ENCODE data around the gene GOLGA8S.
"Not testable (repeated sequence)": the region's sequence is repeated elsewhere in the genome, so short reads cannot be mapped to it uniquely, and the experiment has no call there.

Gene GOLGA8S

DNA sequence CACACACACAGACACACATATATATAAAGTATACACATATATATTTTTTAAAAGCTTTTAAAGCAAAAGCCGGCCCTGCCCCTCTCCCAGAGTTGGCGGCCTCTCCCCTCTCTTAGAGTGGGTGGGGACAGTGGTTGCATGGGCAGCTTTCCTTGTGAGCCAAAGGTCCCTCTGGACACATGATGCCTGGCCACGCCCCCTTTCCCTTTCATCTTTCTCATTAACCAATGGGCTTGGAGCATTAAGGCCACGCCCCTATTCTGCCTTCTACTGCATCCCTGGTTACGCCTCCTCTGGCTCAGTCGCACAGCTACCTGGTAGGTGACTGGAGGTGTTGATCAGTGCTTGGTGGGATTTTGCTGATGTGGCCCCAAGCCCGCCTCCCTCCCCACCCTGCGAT lies at the start of gene GOLGA8S:
Gene GOLGA8S (plus strand): TSS at position 301 of the 400 bp plus-strand sequence. CDS start 62 bp downstream, at position 363.
- H3K27me3 ChIP-seq (replicated peaks; ENCODE audit: control insufficient read depth, insufficient read depth, low read length) = not testable (repeated sequence)

DNA sequence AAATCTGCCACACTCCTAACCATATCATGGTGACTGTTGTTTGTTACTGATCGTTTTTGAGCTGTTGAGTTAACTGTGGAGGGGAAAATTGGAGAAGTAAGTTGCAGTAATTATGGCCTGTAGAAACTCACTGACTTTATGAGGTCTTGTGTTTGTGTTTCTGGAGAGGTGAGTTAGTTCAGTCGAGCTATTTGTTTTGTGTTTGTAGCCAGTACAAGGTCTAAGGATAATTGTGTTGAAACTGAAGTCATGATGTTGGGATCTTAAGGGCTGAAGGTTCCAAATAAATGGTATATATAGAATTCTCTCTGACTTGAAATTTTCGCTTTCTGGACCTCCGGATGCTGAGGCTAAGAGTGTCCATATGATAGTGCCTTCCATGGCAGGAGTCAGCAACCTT lies 49.7 kb upstream of the GOLGA8S start:
- H3K27me3 ChIP-seq (replicated peaks; ENCODE audit: control insufficient read depth, insufficient read depth, low read length); H3K36me3 ChIP-seq (ENCODE audit: control insufficient read depth, insufficient read depth, low read length); H3K4me3 ChIP-seq (replicated peaks; ENCODE audit: low read depth, low read length); DNase-seq (ENCODE audit: extremely low read depth, insufficient read length): not testable (repeated sequence)

More for the DNA sequence above, at the start of gene GOLGA8S:
- DNase-seq (ENCODE audit: extremely low read depth, insufficient read length); H3K36me3 ChIP-seq (ENCODE audit: control insufficient read depth, insufficient read depth, low read length); H3K4me3 ChIP-seq (replicated peaks; ENCODE audit: low read depth, low read length): not testable (repeated sequence)

DNA sequence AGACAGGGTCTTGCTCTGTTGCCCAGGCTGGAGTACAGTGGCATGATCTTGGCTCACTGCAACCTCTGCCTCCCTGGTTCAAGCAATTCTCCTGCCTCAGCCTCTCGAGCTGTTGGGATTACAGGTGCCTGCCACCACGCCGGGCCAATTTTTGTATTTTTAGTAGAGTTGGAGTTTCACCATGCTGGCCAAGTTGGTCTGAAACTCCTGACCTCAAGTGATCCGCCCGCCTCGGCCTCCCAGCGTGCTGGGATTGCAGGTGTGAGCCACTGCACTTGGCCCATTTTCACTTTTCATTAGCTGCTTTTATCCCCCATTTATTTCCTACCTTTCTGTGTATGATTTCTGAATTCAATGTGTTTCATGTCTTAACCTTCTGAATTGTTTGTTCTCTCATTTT lies 48.6 kb upstream of the GOLGA8S start:
- H3K27me3 ChIP-seq (replicated peaks; ENCODE audit: control insufficient read depth, insufficient read depth, low read length); H3K4me3 ChIP-seq (replicated peaks; ENCODE audit: low read depth, low read length); H3K36me3 ChIP-seq (ENCODE audit: control insufficient read depth, insufficient read depth, low read length); DNase-seq (ENCODE audit: extremely low read depth, insufficient read length): not testable (repeated sequence)

DNA sequence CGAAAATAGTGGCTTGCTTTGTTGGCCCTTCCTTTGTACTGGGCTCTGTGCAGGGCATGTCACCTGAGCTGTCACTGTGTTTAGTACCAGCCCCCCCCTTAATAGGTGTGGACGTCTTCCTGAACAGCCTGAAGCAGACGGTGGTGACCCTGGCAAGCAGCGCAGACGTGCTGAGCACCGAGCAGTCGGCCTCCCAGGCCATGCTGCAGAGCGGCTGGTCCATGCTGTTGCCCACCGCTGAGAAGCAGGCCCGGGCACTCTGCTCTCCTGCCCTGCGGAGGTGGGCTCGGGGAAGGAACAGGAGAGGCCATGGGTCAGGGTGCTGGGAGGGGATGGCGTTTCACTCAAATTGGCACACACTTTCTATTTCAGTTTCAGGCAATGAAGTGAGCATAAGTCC lies 43.3 kb upstream of the GOLGA8S start:
- H3K4me3 ChIP-seq (replicated peaks; ENCODE audit: low read depth, low read length); DNase-seq (ENCODE audit: extremely low read depth, insufficient read length); H3K27me3 ChIP-seq (replicated peaks; ENCODE audit: control insufficient read depth, insufficient read depth, low read length); H3K36me3 ChIP-seq (ENCODE audit: control insufficient read depth, insufficient read depth, low read length): not testable (repeated sequence)

GRCh38 chr15:23334096-23334495 lies 20.5 kb upstream of the GOLGA8S start, which contains the start of gene GOLGA6L26:
GOLGA6L26 (minus strand) TSS chr15:23334196; CDS start chr15:23334135, 61 bp downstream.
- DNase-seq (ENCODE audit: extremely low read depth, insufficient read length); H3K4me3 ChIP-seq (replicated peaks; ENCODE audit: low read depth, low read length); H3K27me3 ChIP-seq (replicated peaks; ENCODE audit: control insufficient read depth, insufficient read depth, low read length); H3K36me3 ChIP-seq (ENCODE audit: control insufficient read depth, insufficient read depth, low read length): not testable (repeated sequence)

DNA sequence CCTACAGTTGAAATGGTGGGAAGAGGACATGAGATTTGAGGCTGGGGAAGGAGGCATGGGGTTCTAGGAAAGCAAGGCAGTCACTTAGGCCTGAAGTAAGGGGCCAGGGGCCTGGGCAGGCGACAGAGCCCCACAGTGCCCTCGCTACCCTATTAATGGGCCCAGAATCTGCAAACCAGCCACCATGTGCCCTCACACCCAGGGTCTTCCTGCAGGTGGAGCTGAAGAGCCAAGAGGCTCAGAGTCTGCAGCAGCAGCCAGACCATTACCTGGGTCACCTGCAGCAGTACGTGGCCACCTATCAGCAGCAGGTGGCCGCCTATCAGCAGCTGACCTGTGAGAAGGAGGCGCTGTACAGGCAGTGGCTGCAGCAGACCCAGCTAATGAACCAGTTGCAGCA lies 8.1 kb downstream of the GOLGA8S start:
- not testable (repeated sequence) for H3K27me3 ChIP-seq (replicated peaks; ENCODE audit: control insufficient read depth, insufficient read depth, low read length); H3K36me3 ChIP-seq (ENCODE audit: control insufficient read depth, insufficient read depth, low read length); DNase-seq (ENCODE audit: extremely low read depth, insufficient read length); H3K4me3 ChIP-seq (replicated peaks; ENCODE audit: low read depth, low read length)

GRCh38 chr15:23364261-23364660 lies 9.7 kb downstream of the GOLGA8S start:
- not testable (repeated sequence) for H3K36me3 ChIP-seq (ENCODE audit: control insufficient read depth, insufficient read depth, low read length); H3K27me3 ChIP-seq (replicated peaks; ENCODE audit: control insufficient read depth, insufficient read depth, low read length); DNase-seq (ENCODE audit: extremely low read depth, insufficient read length); H3K4me3 ChIP-seq (replicated peaks; ENCODE audit: low read depth, low read length)

DNA sequence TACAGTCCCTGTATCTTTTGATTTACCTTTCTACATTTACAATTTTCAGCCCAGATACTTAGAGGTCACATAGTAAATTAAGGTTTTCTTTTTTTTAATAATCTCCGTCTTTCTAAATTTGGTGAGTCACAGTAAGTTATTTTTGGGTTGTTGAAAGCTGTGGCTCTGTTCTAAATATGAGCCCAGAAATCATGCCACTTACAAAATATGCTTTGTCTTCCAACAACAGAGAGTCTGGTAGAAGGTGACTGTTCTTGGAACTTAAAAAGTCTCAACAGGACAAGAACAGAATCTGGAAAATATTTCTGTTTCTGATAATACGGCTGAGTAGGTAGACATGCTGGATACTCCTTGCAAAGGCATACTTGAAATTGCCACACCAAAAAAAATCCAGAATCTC lies 16.0 kb downstream of the GOLGA8S start:
- TF ChIP-seq CTCF (IDR thresholded peaks at IDR 0.05; ENCODE audit: insufficient read depth, low read length, poor library complexity, severe bottlenecking) = no peak
- no peak for DNase-seq (ENCODE audit: extremely low read depth, insufficient read length)
- H3K4me3 ChIP-seq (replicated peaks; ENCODE audit: low read depth, low read length) = no peak overlapping the region
- no peaks in the 10 kb centered on the region for H3K36me3 ChIP-seq (ENCODE audit: control insufficient read depth, insufficient read depth, low read length)
- no peaks in the 10 kb centered on the region for H3K27me3 ChIP-seq (replicated peaks; ENCODE audit: control insufficient read depth, insufficient read depth, low read length)

DNA sequence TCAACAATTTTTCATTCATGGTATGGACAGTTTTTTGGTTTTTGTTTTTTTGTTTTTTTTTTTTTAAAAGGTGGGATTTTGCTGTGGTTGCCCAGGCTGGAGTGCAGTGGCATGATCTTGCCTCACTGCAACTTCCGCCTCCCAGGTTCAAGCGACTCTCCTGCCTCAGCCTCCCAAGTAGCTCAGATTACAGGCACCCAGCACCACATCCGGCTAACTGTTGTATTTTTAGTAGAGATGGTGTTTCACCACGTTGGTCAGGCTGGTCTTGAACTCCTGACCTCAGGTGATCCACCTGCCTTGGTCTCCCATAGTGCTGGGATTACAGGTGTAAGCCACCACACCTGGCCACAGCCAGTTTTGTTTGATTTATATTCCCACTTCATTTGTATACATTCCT lies 16.6 kb downstream of the GOLGA8S start:
- H3K36me3 ChIP-seq (ENCODE audit: control insufficient read depth, insufficient read depth, low read length); DNase-seq (ENCODE audit: extremely low read depth, insufficient read length); H3K27me3 ChIP-seq (replicated peaks; ENCODE audit: control insufficient read depth, insufficient read depth, low read length); H3K4me3 ChIP-seq (replicated peaks; ENCODE audit: low read depth, low read length): not testable (repeated sequence)

DNA sequence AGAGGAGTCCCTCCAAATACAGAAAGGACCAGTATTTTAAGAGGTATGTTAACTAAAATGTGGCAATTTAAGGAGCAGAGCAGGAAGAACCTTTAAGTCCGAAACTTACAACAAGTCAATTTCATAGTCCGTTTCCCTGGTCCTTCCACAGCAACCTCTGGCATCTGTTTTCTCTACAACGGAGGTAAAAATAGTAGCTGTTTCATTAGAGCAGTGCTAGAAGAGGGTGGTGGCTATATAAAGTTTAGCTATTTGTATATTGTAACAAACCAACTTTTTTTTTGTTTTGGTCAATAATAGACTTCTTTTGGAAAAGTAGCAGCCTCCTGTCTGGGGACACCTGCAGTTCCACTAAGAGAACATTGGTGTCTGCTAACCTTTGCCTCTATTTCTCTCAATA lies 17.3 kb downstream of the GOLGA8S start:
- not testable (repeated sequence) for DNase-seq (ENCODE audit: extremely low read depth, insufficient read length); H3K27me3 ChIP-seq (replicated peaks; ENCODE audit: control insufficient read depth, insufficient read depth, low read length); H3K4me3 ChIP-seq (replicated peaks; ENCODE audit: low read depth, low read length); H3K36me3 ChIP-seq (ENCODE audit: control insufficient read depth, insufficient read depth, low read length)

Measured in GM06990 (cell line).